ENCODE measurements around the gene CEP57L1.
A peak's percentile ranks its signal among the peaks of the same experiment; 100 is the strongest.
"Not testable (repeated sequence)": the region's sequence is repeated elsewhere in the genome, so short reads cannot be mapped to it uniquely, and the experiment has no call there.

Gene CEP57L1

GRCh38 chr6:109186012-109186411 is 90.7 kb downstream of the CEP57L1 start:
- Histone ChIP-seq H3K79me1 (replicated peaks; ENCODE audit: low read length, poor library complexity, severe bottlenecking) (no peaks in the 10 kb centered on the region), H3K14ac (ENCODE audit: low read length in 2 of 2) (no peak overlapping the region), H2BK5ac (ENCODE audit: low read depth, low read length, poor library complexity, severe bottlenecking) (no peak overlapping the region), H3K9me3 (ENCODE audit: control insufficient read depth, low read length) (no peaks in the 10 kb centered on the region), H2AFZ (ENCODE audit: low read depth, low read length) (no peak overlapping the region), H3K36me3 (ENCODE audit: control insufficient read depth in 1 of 2, insufficient read depth in 2 of 2, low read depth in 1 of 2, low read length in 2 of 2) (no peaks in the 10 kb centered on the region), H3K4me3 (ENCODE audit: insufficient read depth in 1 of 2, low read depth in 1 of 2, low read length in 2 of 2) (no peak overlapping the region), H2BK120ac (ENCODE audit: low read depth, low read length) (no peak overlapping the region), H3K18ac (ENCODE audit: low read depth in 1 of 2, low read length in 2 of 2) (no peak overlapping the region), H3K23ac (ENCODE audit: low read length in 2 of 2) (no peak overlapping the region), H3K4me1 (ENCODE audit: control insufficient read depth, insufficient read depth, low read depth, low read length) (no peaks in the 10 kb centered on the region), H3K9ac (ENCODE audit: low read length) (no peak overlapping the region), H2BK15ac (ENCODE audit: low read depth, poor library complexity, severe bottlenecking) (no peak overlapping the region), H4K8ac (ENCODE audit: low read length) (no peak overlapping the region), H3K4me2 (ENCODE audit: low read length, poor library complexity, severe bottlenecking) (no peak overlapping the region), H3K27me3 (ENCODE audit: control insufficient read depth in 1 of 2, insufficient read depth in 1 of 2, low read length in 2 of 2) (peaks cover 0 to 42% of the 10 kb centered on the region in 2 experiments), H2BK12ac (ENCODE audit: low read length in 2 of 2) (no peak overlapping the region), H3K4ac (ENCODE audit: low read depth in 1 of 2, low read length in 2 of 2) (no peak overlapping the region), H4K91ac (ENCODE audit: low read length) (no peak overlapping the region), H2AK5ac (ENCODE audit: low read length, severe bottlenecking) (no peak overlapping the region), H3K27ac (ENCODE audit: low read length, poor library complexity, severe bottlenecking) (no peak overlapping the region)
- 45% methylated on average over 2 of the region's 3 CpGs for WGBS
- no peak for DNase-seq

- WGBS = 8% methylated on average over 3 of the region's 5 CpGs
- H3K9me3 ChIP-seq (ENCODE audit: control insufficient read depth, low read length) = peaks cover 4% of the 10 kb centered on the region
- no peak overlapping the region for H2AK5ac ChIP-seq (ENCODE audit: low read length, severe bottlenecking)
- H3K4me2 ChIP-seq (ENCODE audit: low read length, poor library complexity, severe bottlenecking) = no peak overlapping the region
- H3K27me3 ChIP-seq (ENCODE audit: control insufficient read depth in 1 of 2, insufficient read depth in 1 of 2, low read length in 2 of 2) = peaks cover 0 to 39% of the 10 kb centered on the region in 2 experiments
- H2BK12ac ChIP-seq (ENCODE audit: low read length in 2 of 2) = no peak overlapping the region
- H3K9ac ChIP-seq (ENCODE audit: low read length) = no peak overlapping the region
- H4K91ac ChIP-seq (ENCODE audit: low read length) = no peak overlapping the region
- no peak overlapping the region for H4K8ac ChIP-seq (ENCODE audit: low read length)
- H3K36me3 ChIP-seq (ENCODE audit: control insufficient read depth in 1 of 2, insufficient read depth in 2 of 2, low read depth in 1 of 2, low read length in 2 of 2) = no peaks in the 10 kb centered on the region
- no peak overlapping the region for H3K23ac ChIP-seq (ENCODE audit: low read length in 2 of 2)
- DNase-seq = peak; percentile 44
- no peak overlapping the region for H2BK5ac ChIP-seq (ENCODE audit: low read depth, low read length, poor library complexity, severe bottlenecking)
- H2BK15ac ChIP-seq (ENCODE audit: low read depth, poor library complexity, severe bottlenecking) = no peak overlapping the region
- H2AFZ ChIP-seq (ENCODE audit: low read depth, low read length) = no peak overlapping the region
- no peak overlapping the region for H3K27ac ChIP-seq (ENCODE audit: low read length, poor library complexity, severe bottlenecking)
- H3K4me3 ChIP-seq (ENCODE audit: insufficient read depth in 1 of 2, low read depth in 1 of 2, low read length in 2 of 2) = no peak overlapping the region
- no peak overlapping the region for H2BK120ac ChIP-seq (ENCODE audit: low read depth, low read length)
- no peak overlapping the region for H3K18ac ChIP-seq (ENCODE audit: low read depth in 1 of 2, low read length in 2 of 2)
- H3K79me1 ChIP-seq (replicated peaks; ENCODE audit: low read length, poor library complexity, severe bottlenecking) = no peaks in the 10 kb centered on the region
- no peak overlapping the region for H3K4ac ChIP-seq (ENCODE audit: low read depth in 1 of 2, low read length in 2 of 2)
- no peaks in the 10 kb centered on the region for H3K4me1 ChIP-seq (ENCODE audit: control insufficient read depth, insufficient read depth, low read depth, low read length)
- H3K14ac ChIP-seq (ENCODE audit: low read length in 2 of 2) = no peak overlapping the region
Observed at GRCh38 chr6:109187399-109188114, 92.2 kb downstream of the CEP57L1 start.

DNA sequence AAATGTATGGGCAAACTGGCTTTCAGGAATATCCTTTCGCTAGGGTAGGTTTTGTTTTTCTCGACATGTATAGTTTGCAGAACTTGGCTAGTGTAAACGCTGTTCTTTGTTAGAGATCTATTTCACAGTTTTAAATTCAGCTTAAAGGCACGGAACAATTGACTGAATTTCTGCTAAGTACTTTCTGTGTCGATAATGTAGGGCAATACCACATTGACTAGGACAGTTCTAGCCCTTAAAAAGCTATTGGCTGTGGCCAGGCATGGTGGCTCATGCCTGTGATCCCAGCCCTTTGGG is 92.8 kb downstream of the CEP57L1 start:
- Histone ChIP-seq H3K79me1 (replicated peaks; ENCODE audit: low read length, poor library complexity, severe bottlenecking) (no peaks in the 10 kb centered on the region), H3K9ac (ENCODE audit: low read length) (no peak overlapping the region), H3K4me2 (ENCODE audit: low read length, poor library complexity, severe bottlenecking) (no peak overlapping the region), H3K36me3 (ENCODE audit: control insufficient read depth in 1 of 2, insufficient read depth in 2 of 2, low read depth in 1 of 2, low read length in 2 of 2) (no peaks in the 10 kb centered on the region), H3K23ac (ENCODE audit: low read length in 2 of 2) (no peak overlapping the region), H3K27me3 (ENCODE audit: control insufficient read depth in 1 of 2, insufficient read depth in 1 of 2, low read length in 2 of 2) (peaks cover 0 to 36% of the 10 kb centered on the region in 2 experiments), H2AK5ac (ENCODE audit: low read length, severe bottlenecking) (no peak overlapping the region), H3K4me1 (ENCODE audit: control insufficient read depth, insufficient read depth, low read depth, low read length) (no peaks in the 10 kb centered on the region), H3K4me3 (ENCODE audit: insufficient read depth in 1 of 2, low read depth in 1 of 2, low read length in 2 of 2) (no peak overlapping the region), H2BK15ac (ENCODE audit: low read depth, poor library complexity, severe bottlenecking) (no peak overlapping the region), H3K27ac (ENCODE audit: low read length, poor library complexity, severe bottlenecking) (no peak overlapping the region), H4K91ac (ENCODE audit: low read length) (no peak overlapping the region), H2BK12ac (ENCODE audit: low read length in 2 of 2) (no peak overlapping the region), H2BK5ac (ENCODE audit: low read depth, low read length, poor library complexity, severe bottlenecking) (no peak overlapping the region), H2BK120ac (ENCODE audit: low read depth, low read length) (no peak overlapping the region), H3K9me3 (ENCODE audit: control insufficient read depth, low read length) (peaks cover 4% of the 10 kb centered on the region), H3K4ac (ENCODE audit: low read depth in 1 of 2, low read length in 2 of 2) (no peak overlapping the region), H2AFZ (ENCODE audit: low read depth, low read length) (no peak overlapping the region), H3K14ac (ENCODE audit: low read length in 2 of 2) (no peak overlapping the region), H3K18ac (ENCODE audit: low read depth in 1 of 2, low read length in 2 of 2) (no peak overlapping the region), H4K8ac (ENCODE audit: low read length) (no peak overlapping the region)
- WGBS = 60% methylated on average over 5 of the region's 5 CpGs
- DNase-seq = no peak

- H2BK15ac ChIP-seq (ENCODE audit: low read depth, poor library complexity, severe bottlenecking); H3K4ac ChIP-seq (ENCODE audit: low read depth in 1 of 2, low read length in 2 of 2); H3K9ac ChIP-seq (ENCODE audit: low read length); H3K27me3 ChIP-seq (ENCODE audit: control insufficient read depth in 1 of 2, insufficient read depth in 1 of 2, low read length in 2 of 2); H4K91ac ChIP-seq (ENCODE audit: low read length); H2AK5ac ChIP-seq (ENCODE audit: low read length, severe bottlenecking); H2AFZ ChIP-seq (ENCODE audit: low read depth, low read length); H3K36me3 ChIP-seq (ENCODE audit: control insufficient read depth in 1 of 2, insufficient read depth in 2 of 2, low read depth in 1 of 2, low read length in 2 of 2); H3K4me2 ChIP-seq (ENCODE audit: low read length, poor library complexity, severe bottlenecking); H3K23ac ChIP-seq (ENCODE audit: low read length in 2 of 2); H2BK120ac ChIP-seq (ENCODE audit: low read depth, low read length); H3K9me3 ChIP-seq (ENCODE audit: control insufficient read depth, low read length); H3K14ac ChIP-seq (ENCODE audit: low read length in 2 of 2); H3K4me3 ChIP-seq (ENCODE audit: insufficient read depth in 1 of 2, low read depth in 1 of 2, low read length in 2 of 2); DNase-seq; H3K18ac ChIP-seq (ENCODE audit: low read depth in 1 of 2, low read length in 2 of 2); H2BK5ac ChIP-seq (ENCODE audit: low read depth, low read length, poor library complexity, severe bottlenecking); H3K79me1 ChIP-seq (replicated peaks; ENCODE audit: low read length, poor library complexity, severe bottlenecking); H2BK12ac ChIP-seq (ENCODE audit: low read length in 2 of 2); H4K8ac ChIP-seq (ENCODE audit: low read length); H3K27ac ChIP-seq (ENCODE audit: low read length, poor library complexity, severe bottlenecking); H3K4me1 ChIP-seq (ENCODE audit: control insufficient read depth, insufficient read depth, low read depth, low read length): not testable (repeated sequence)
Observed at GRCh38 chr6:109191368-109191767, 96.1 kb downstream of the CEP57L1 start.
